ENCODE data around the gene CAMK2G. TPM values are rescaled to one million over a fixed set of nuclear protein-coding genes. Genes with fewer than 3 reads are reported as not detected.

CAMK2G gene
- polyA plus RNA-seq, 1 of the 3 experiments (the other 2 are of a cell fraction): 41.4 TPM

DNA sequence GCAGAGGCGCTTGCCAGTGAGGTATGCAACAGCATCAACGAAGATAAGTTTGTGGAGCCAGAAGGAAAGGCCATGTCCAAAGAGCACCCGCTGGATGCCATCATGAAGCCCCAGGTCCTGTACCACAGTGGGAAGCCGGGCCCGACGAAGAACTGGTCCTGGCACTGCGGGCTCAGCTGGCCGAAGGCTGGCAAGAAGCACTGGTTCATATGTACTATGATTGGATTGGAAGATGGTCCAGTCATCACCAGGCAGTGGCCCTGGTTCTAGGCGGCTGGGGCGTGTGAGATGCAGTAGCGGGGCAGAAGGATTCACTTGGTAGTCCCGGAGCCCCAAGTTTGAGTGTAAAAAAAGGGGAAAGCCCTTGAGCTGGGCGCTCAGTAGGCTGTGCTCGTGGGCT, 66.9 kb downstream of the CAMK2G start (continued):
- TF ChIP-seq, protein P1, sequence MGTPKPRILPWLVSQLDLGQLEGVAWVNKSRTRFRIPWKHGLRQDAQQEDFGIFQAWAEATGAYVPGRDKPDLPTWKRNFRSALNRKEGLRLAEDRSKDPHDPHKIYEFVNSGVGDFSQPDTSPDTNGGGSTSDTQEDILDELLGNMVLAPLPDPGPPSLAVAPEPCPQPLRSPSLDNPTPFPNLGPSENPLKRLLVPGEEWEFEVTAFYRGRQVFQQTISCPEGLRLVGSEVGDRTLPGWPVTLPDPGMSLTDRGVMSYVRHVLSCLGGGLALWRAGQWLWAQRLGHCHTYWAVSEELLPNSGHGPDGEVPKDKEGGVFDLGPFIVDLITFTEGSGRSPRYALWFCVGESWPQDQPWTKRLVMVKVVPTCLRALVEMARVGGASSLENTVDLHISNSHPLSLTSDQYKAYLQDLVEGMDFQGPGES (IDR thresholded peaks at IDR 0.05; ENCODE audit: low read depth, low read length): no peak
- no peak for TF ChIP-seq GATA2 (CRISPR knock-in tag; IDR thresholded peaks at IDR 0.05)
- no peak for TF ChIP-seq JUND (IDR thresholded peaks at IDR 0.05)

DNA sequence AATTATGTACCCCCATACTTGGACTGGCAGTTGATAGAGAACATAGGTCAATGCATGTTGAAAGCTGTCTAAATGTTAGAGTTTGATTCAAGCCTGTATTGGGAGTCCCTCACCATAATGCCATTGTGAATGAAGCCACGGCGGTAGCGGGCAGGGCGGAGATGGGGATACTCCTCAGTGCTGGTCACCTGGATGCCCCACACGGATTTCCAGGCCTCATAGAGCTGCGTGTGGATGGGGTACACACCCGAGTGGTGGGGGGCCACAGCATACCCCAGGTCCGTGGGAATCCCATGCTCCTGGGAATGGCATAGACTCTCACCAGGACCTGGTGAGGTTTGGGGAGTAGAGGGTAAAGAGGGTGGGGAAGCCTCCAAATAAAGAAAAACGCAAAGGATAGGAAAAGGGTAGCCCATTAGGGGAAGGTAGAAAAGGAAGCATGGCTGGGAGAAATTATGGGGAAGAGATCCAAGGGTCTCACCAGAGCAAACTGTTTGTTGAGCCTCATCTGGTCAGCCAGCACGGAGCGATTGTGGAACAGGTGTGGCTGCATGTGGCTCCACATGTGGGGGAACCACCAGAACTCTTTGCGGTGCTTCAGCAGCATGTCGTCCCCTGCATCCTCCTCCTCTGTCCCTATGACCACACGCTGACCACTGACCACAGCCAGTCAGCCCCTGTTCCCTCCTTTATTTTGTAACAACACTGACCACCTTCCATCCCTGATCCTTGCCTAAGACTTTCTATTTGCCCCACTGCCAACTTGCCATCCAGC, 68.0 kb downstream of the CAMK2G start:
- no peak overlapping the region for H3K4me3 ChIP-seq (ENCODE audit: low read depth in 2 of 2, low read length in 1 of 2)
- H3K9me3 ChIP-seq: no peaks in the 10 kb centered on the region
- no peaks in the 10 kb centered on the region for H4K20me1 ChIP-seq (ENCODE audit: insufficient read depth)
- no peak for DNase-seq
- TF ChIP-seq FOXM1 (IDR thresholded peaks at IDR 0.05; ENCODE audit: low read depth) (no peak), RXRA (IDR thresholded peaks at IDR 0.05; ENCODE audit: borderline replicate concordance, low read depth) (no peak), MEF2A (IDR thresholded peaks at IDR 0.05; ENCODE audit: borderline replicate concordance, low read depth) (no peak), MXI1 (IDR thresholded peaks at IDR 0.05; ENCODE audit: low read depth, low read length) (no peak), YY1 (IDR thresholded peaks at IDR 0.05; ENCODE audit: low read depth) (no peak), SIN3A (IDR thresholded peaks at IDR 0.05; ENCODE audit: borderline replicate concordance, low read depth, low read length) (no peak), TEAD4 (IDR thresholded peaks at IDR 0.05; ENCODE audit: borderline replicate concordance, insufficient read depth) (no peak), EP300 (IDR thresholded peaks at IDR 0.05; ENCODE audit: borderline replicate concordance in 1 of 2, low read depth in 1 of 2, low read length in 1 of 2) (no peak), CHD2 (IDR thresholded peaks at IDR 0.05; ENCODE audit: low read length, partially characterized antibody) (no peak), RAD21 (IDR thresholded peaks at IDR 0.05; ENCODE audit: low read length) (no peak)
- TF ChIP-seq, protein P2, sequence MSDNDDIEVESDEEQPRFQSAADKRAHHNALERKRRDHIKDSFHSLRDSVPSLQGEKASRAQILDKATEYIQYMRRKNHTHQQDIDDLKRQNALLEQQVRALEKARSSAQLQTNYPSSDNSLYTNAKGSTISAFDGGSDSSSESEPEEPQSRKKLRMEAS (IDR thresholded peaks at IDR 0.05; ENCODE audit: low read depth): no peak
- TF ChIP-seq, protein P3, sequence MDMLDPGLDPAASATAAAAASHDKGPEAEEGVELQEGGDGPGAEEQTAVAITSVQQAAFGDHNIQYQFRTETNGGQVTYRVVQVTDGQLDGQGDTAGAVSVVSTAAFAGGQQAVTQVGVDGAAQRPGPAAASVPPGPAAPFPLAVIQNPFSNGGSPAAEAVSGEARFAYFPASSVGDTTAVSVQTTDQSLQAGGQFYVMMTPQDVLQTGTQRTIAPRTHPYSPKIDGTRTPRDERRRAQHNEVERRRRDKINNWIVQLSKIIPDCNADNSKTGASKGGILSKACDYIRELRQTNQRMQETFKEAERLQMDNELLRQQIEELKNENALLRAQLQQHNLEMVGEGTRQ (IDR thresholded peaks at IDR 0.05; ENCODE audit: borderline replicate concordance, low read depth, low read length): no peak
- peaks cover 13% of the 10 kb centered on the region for H3F3A ChIP-seq (replicated peaks; ENCODE audit: insufficient read depth)
- H3K27me3 ChIP-seq (ENCODE audit: insufficient read depth): no peaks in the 10 kb centered on the region
- peaks cover 30 to 56% of the 10 kb centered on the region in 2 experiments for H3K36me3 ChIP-seq (replicated peaks in 1 of 2; ENCODE audit: control insufficient read depth in 1 of 2, insufficient read depth in 2 of 2, low read length in 1 of 2)
- H3K4me2 ChIP-seq: no peak overlapping the region
- H3K9ac ChIP-seq: no peak overlapping the region
- POLR2A ChIA-PET: no interaction called here
- WGBS (ENCODE audit: low lambda C conversion rate): 95% methylated on average over 14 of the region's 14 CpGs
- H3K79me2 ChIP-seq (ENCODE audit: insufficient read depth): peaks cover 22% of the 10 kb centered on the region; the same call in 1 of the 2 replicates
- no peak overlapping the region for H2AFZ ChIP-seq (ENCODE audit: low read depth)
- H3K4me1 ChIP-seq (ENCODE audit: control insufficient read depth in 1 of 2, insufficient read depth in 2 of 2, low read depth in 1 of 2, low read length in 1 of 2): peaks cover 0 to 4% of the 10 kb centered on the region in 2 experiments; a peak in 2 of 4 replicates
- CTCF ChIA-PET: interaction anchor here (0.9 kb wide), 1 partner anchor 7 kb away, joined by 3 read pairs; no protein-coding TSS in a partner anchor
- H3K27ac ChIP-seq (ENCODE audit: low read depth in 2 of 2, low read length in 1 of 2): no peak overlapping the region
- no peaks in the 10 kb centered on the region for H3K9me2 ChIP-seq
